HEK293 (cell line): Measurements from ENCODE around the gene TMEM218.
"Not testable (repeated sequence)": the region's sequence is repeated elsewhere in the genome, so short reads cannot be mapped to it uniquely, and the experiment has no call there.

Experiments used
- CTCF ChIA-PET: fragments of 350-600 bp; formaldehyde crosslinking; extraction: SDS; loops from one replicate; lab custom pipeline; 2021; ENCODE audit warnings: antibody characterized with exemption; lab: Yijun Ruan, JAX
- POLR2A ChIA-PET: fragments of 300-600 bp; formaldehyde crosslinking; extraction: SDS; loops from one replicate; lab custom pipeline; 2020; ENCODE audit warnings: antibody characterized with exemption, inconsistent platforms; lab: Yijun Ruan, JAX
- H3K27ac ChIP-seq: fragments of 200-500 bp; sonication (Bioruptor generic); 2 replicates; pipeline ENCODE4 v1.5.1; 2014; ENCODE audit warnings: low read depth, low read length, control low read depth, inconsistent platforms; ENCODE audit errors: extremely low read depth
- H3K36me3 ChIP-seq, 2 experiments: fragments of 200-500 bp in 1 of 2; sonication (Bioruptor generic) in 1 of 2; 1 replicate in 1 of 2; 2 replicates in 1 of 2; pipeline ENCODE4 v1.5.1; 2014 to 2017; ENCODE audit warnings: inconsistent platforms in 2 of 2, low read length in 2 of 2; ENCODE audit not compliant: control insufficient read depth in 2 of 2, insufficient read depth in 1 of 2
- H3K4me1 ChIP-seq: fragments of 200-500 bp; sonication (Bioruptor generic); 2 replicates; pipeline ENCODE4 v1.5.1; 2014; ENCODE audit warnings: mild to moderate bottlenecking, low read length, inconsistent platforms; ENCODE audit not compliant: control insufficient read depth, insufficient read depth
- H3K4me3 ChIP-seq: 2 replicates; pipeline ENCODE4 v1.5.1; 2011; ENCODE audit warnings: low read depth, mild to moderate bottlenecking, control low read depth, low read length, moderate library complexity
- H3K9me3 ChIP-seq: fragments of 200-500 bp; sonication (Bioruptor generic); 2 replicates; pipeline ENCODE4 v1.5.1; 2014; ENCODE audit warnings: low read depth, low read length, inconsistent platforms; ENCODE audit not compliant: control insufficient read depth, insufficient read depth
- BCL6B ChIP-seq: fragments of 450-650 bp; formaldehyde crosslinking; IDR thresholded peaks from 2 replicates; pipeline ENCODE4 v1.5.1; 2017; ENCODE audit warnings: missing biosample characterization, missing genetic modification characterization
- MZF1 ChIP-seq: fragments of 450-650 bp; formaldehyde crosslinking; IDR thresholded peaks from 2 replicates; pipeline ENCODE4 v1.5.1; 2017; ENCODE audit warnings: missing biosample characterization, missing genetic modification characterization, borderline replicate concordance
- PRDM6 ChIP-seq: fragments of 450-650 bp; formaldehyde crosslinking; IDR thresholded peaks from 2 replicates; pipeline ENCODE4 v1.5.1; 2017; ENCODE audit warnings: missing biosample characterization, missing genetic modification characterization
- ZBTB1 ChIP-seq: fragments of 450-650 bp; formaldehyde crosslinking; IDR thresholded peaks from 2 replicates; pipeline ENCODE4 v1.5.1; 2016; ENCODE audit warnings: missing biosample characterization, missing genetic modification characterization
- ZNF112 ChIP-seq: fragments of 450-650 bp; formaldehyde crosslinking; IDR thresholded peaks from 2 replicates; pipeline ENCODE4 v1.5.0; 2017; ENCODE audit warnings: missing biosample characterization, missing genetic modification characterization
- ZNF146 ChIP-seq: fragments of 450-650 bp; formaldehyde crosslinking; IDR thresholded peaks from 2 replicates; pipeline ENCODE4 v1.5.1; 2016; ENCODE audit warnings: missing biosample characterization, missing genetic modification characterization
- ZNF211 ChIP-seq: fragments of 450-650 bp; formaldehyde crosslinking; IDR thresholded peaks from 2 replicates; pipeline ENCODE4 v1.5.1; 2016; ENCODE audit warnings: low read depth, missing biosample characterization, missing genetic modification characterization
- ZNF335 ChIP-seq: fragments of 450-650 bp; formaldehyde crosslinking; conservative IDR thresholded peaks from 2 replicates; pipeline ENCODE4 v1.5.1; 2016; ENCODE audit warnings: missing biosample characterization, missing genetic modification characterization
- ZNF433 ChIP-seq: fragments of 450-650 bp; formaldehyde crosslinking; IDR thresholded peaks from 2 replicates; pipeline ENCODE4 v1.5.1; 2016; ENCODE audit warnings: missing biosample characterization, missing genetic modification characterization, low read depth
- ZNF488 ChIP-seq: fragments of 450-650 bp; formaldehyde crosslinking; IDR thresholded peaks from 2 replicates; pipeline ENCODE4 v1.5.1; 2016; ENCODE audit warnings: missing biosample characterization, missing genetic modification characterization
- ZNF704 ChIP-seq: fragments of 450-650 bp; formaldehyde crosslinking; IDR thresholded peaks from 2 replicates; pipeline ENCODE4 v1.5.1; 2016; ENCODE audit warnings: missing biosample characterization, missing genetic modification characterization
- ZSCAN4 ChIP-seq: fragments of 450-650 bp; formaldehyde crosslinking; IDR thresholded peaks from 2 replicates; pipeline ENCODE4 v1.5.1; 2017; ENCODE audit warnings: missing biosample characterization, missing genetic modification characterization

TMEM218 gene

GRCh38 chr11:125056931-125057692 lies 54.3 kb downstream of the TMEM218 start:
- CTCF ChIA-PET: interaction anchor here (0.9 kb wide), 1 partner anchor 374 kb away, joined by 3 read pairs; no protein-coding TSS in a partner anchor

GRCh38 chr11:125056111-125056510 lies 55.3 kb downstream of the TMEM218 start:
- H3K27ac ChIP-seq, POLR2A ChIA-PET, H3K9me3 ChIP-seq, H3K4me3 ChIP-seq, H3K36me3 ChIP-seq, H3K4me1 ChIP-seq: not testable (repeated sequence)
- peak; percentile 76; the same call in 1 of the 2 replicates for TF ChIP-seq ZNF146 (tag by site-specific recombination)
- CTCF ChIA-PET: interaction anchor here (0.9 kb wide), 1 partner anchor 375 kb away, joined by 3 read pairs; no protein-coding TSS in a partner anchor

More at GRCh38 chr11:125056931-125057692, 54.3 kb downstream of the TMEM218 start:
- no peak for TF ChIP-seq ZSCAN4
- TF ChIP-seq, all 188 proteins: peak for 0
- Histone ChIP-seq H3K4me3 (no peak overlapping the region), H3K4me1 (no peaks in the 10 kb centered on the region), H3K9me3 (no peaks in the 10 kb centered on the region), H3K27ac (no peak overlapping the region), H3K36me3 (peaks cover 0 to 8% of the 10 kb centered on the region in 2 experiments; a peak in 1 of 3 replicates)
- POLR2A ChIA-PET: no interaction called here

GRCh38 chr11:125055107-125055715 lies 56.2 kb downstream of the TMEM218 start:
- Histone ChIP-seq H3K4me1 (no peaks in the 10 kb centered on the region), H3K27ac (no peak overlapping the region), H3K9me3 (no peaks in the 10 kb centered on the region), H3K4me3 (no peak overlapping the region), H3K36me3 (peaks cover 0 to 8% of the 10 kb centered on the region in 2 experiments; a peak in 1 of 3 replicates)
- CTCF ChIA-PET: interaction anchor here (0.7 kb wide), 1 partner anchor 295 kb away, joined by 3 read pairs; no protein-coding TSS in a partner anchor
- TF ChIP-seq ZNF335 (tag by site-specific recombination) (no peak), ZBTB1 (no peak), ZNF488 (tag by site-specific recombination) (no peak), ZNF112 (tag by site-specific recombination) (no peak), ZNF704 (no peak), ZNF433 (no peak), MZF1 (tag by site-specific recombination) (no peak), BCL6B (tag by site-specific recombination) (no peak)
- POLR2A ChIA-PET: no interaction called here

GRCh38 chr11:125053167-125053566 lies 58.3 kb downstream of the TMEM218 start:
- ChIA-PET POLR2A (no interaction called here), CTCF (no interaction called here)
- no peak overlapping the region for H3K27ac ChIP-seq
- no peaks in the 10 kb centered on the region for H3K4me1 ChIP-seq
- TF ChIP-seq ZNF211 (tag by site-specific recombination) (0 out of 2 replicates have a peak, but pooled peaks have one; percentile 22), PRDM6 (no peak)
- peaks cover 0 to 8% of the 10 kb centered on the region in 2 experiments; a peak in 1 of 3 replicates for H3K36me3 ChIP-seq
- no peaks in the 10 kb centered on the region for H3K9me3 ChIP-seq
- no peak overlapping the region for H3K4me3 ChIP-seq
